H9 (cell line): ENCODE results near the gene OCIAD2. TPM values are rescaled to one million over a fixed set of nuclear protein-coding genes. Genes with fewer than 3 reads are reported as not detected.

Experiments
- DNase-seq: peaks from one replicate; pipeline ENCODE4 v3.0.0-alpha.2; 2017
- H2AFZ ChIP-seq: one replicate; pipeline ENCODE4 v1.6.1; 2013; ENCODE audit warnings: mild to moderate bottlenecking, low read length, control low read depth, moderate library complexity
- H2AK5ac ChIP-seq: 2 replicates; pipeline ENCODE4 v1.6.1; 2013; ENCODE audit warnings: low read length, control low read depth, mixed read lengths; ENCODE audit not compliant: insufficient read length
- H2BK120ac ChIP-seq: one replicate; pipeline ENCODE4 v1.6.1; 2013; ENCODE audit warnings: low read depth, mild to moderate bottlenecking, low read length, control low read depth, inconsistent platforms; ENCODE audit not compliant: poor library complexity, severe bottlenecking
- H2BK12ac ChIP-seq: 2 replicates; pipeline ENCODE4 v1.6.1; 2013; ENCODE audit warnings: low read length, control low read depth, mixed read lengths, low read depth; ENCODE audit not compliant: insufficient read length
- H2BK15ac ChIP-seq: 2 replicates; pipeline ENCODE4 v1.6.1; 2013; ENCODE audit warnings: low read depth, low read length, control low read depth
- H2BK20ac ChIP-seq: one replicate; pipeline ENCODE4 v1.6.1; 2013; ENCODE audit warnings: low read depth, mild to moderate bottlenecking, low read length, control low read depth, inconsistent platforms; ENCODE audit not compliant: poor library complexity, severe bottlenecking
- H2BK5ac ChIP-seq: 2 replicates; pipeline ENCODE4 v1.6.1; 2013; ENCODE audit warnings: low read length, control low read depth, mixed read lengths; ENCODE audit not compliant: insufficient read length
- H3K14ac ChIP-seq: 2 replicates; pipeline ENCODE4 v1.6.1; 2013; ENCODE audit warnings: low read length, control low read depth; ENCODE audit not compliant: insufficient read depth
- H3K18ac ChIP-seq: 2 replicates; pipeline ENCODE4 v1.6.1; 2013; ENCODE audit warnings: low read depth, mild to moderate bottlenecking, mixed read lengths, low read length, control low read depth; ENCODE audit not compliant: insufficient read length
- H3K23ac ChIP-seq: 2 replicates; pipeline ENCODE4 v1.6.1; 2013; ENCODE audit warnings: low read length, control low read depth, mixed read lengths, low read depth; ENCODE audit not compliant: insufficient read length
- H3K23me2 ChIP-seq: 2 replicates; pipeline ENCODE4 v1.6.1; 2013; ENCODE audit warnings: low read depth, mild to moderate bottlenecking, mixed read lengths, low read length, control low read depth; ENCODE audit not compliant: insufficient read length, poor library complexity, severe bottlenecking
- H3K27ac ChIP-seq: 2 replicates; pipeline ENCODE4 v1.5.1; 2013; ENCODE audit warnings: low read length, control low read depth, mixed read lengths, low read depth; ENCODE audit not compliant: insufficient read length
- H3K27me3 ChIP-seq: 2 replicates; pipeline ENCODE4 v1.6.1; 2013; ENCODE audit warnings: low read length, control low read depth, inconsistent platforms; ENCODE audit not compliant: insufficient read depth
- H3K4ac ChIP-seq: 2 replicates; pipeline ENCODE4 v1.6.1; 2013; ENCODE audit warnings: low read depth, mild to moderate bottlenecking, control low read depth, inconsistent platforms, low read length, moderate library complexity
- H3K4me1 ChIP-seq: 2 replicates; pipeline ENCODE4 v1.6.1; 2013; ENCODE audit warnings: low read length, control low read depth, inconsistent platforms; ENCODE audit not compliant: insufficient read depth
- H3K4me2 ChIP-seq: 2 replicates; pipeline ENCODE4 v1.6.1; 2013; ENCODE audit warnings: low read length, control low read depth, mixed read lengths; ENCODE audit not compliant: insufficient read length, insufficient read depth
- H3K56ac ChIP-seq: 2 replicates; pipeline ENCODE4 v1.6.1; 2013; ENCODE audit warnings: low read depth, mild to moderate bottlenecking, mixed read lengths, low read length, control low read depth; ENCODE audit not compliant: insufficient read length
- H3K79me1 ChIP-seq: 2 replicates; pipeline ENCODE4 v1.6.1; 2013; ENCODE audit warnings: low read depth, mild to moderate bottlenecking, moderate library complexity, low read length, control low read depth, inconsistent platforms; ENCODE audit not compliant: insufficient read depth, poor library complexity, severe bottlenecking
- H3K79me2 ChIP-seq: 2 replicates; pipeline ENCODE4 v1.6.1; 2013; ENCODE audit warnings: low read length, control low read depth, inconsistent platforms; ENCODE audit not compliant: insufficient read depth
- H3K9ac ChIP-seq: 2 replicates; pipeline ENCODE4 v1.6.1; 2013; ENCODE audit warnings: low read length, control low read depth, mixed read lengths; ENCODE audit not compliant: insufficient read length; ENCODE audit errors: extremely low read depth
- H3K9me3 ChIP-seq: one replicate; pipeline ENCODE4 v1.6.1; 2013; ENCODE audit warnings: low read depth, low read length, inconsistent platforms; ENCODE audit not compliant: control insufficient read depth
- H3T11ph ChIP-seq: one replicate; pipeline ENCODE4 v1.6.1; 2013; ENCODE audit warnings: mild to moderate bottlenecking, low read length, control low read depth, inconsistent platforms
- H4K20me1 ChIP-seq: one replicate; pipeline ENCODE4 v1.6.1; 2013; ENCODE audit not compliant: control insufficient read depth, insufficient read length, insufficient read depth
- H4K5ac ChIP-seq: 2 replicates; pipeline ENCODE4 v1.6.1; 2013; ENCODE audit warnings: low read depth, mild to moderate bottlenecking, mixed read lengths, low read length, control low read depth; ENCODE audit not compliant: insufficient read length
- H4K8ac ChIP-seq: replicated peaks from 2 replicates; pipeline ENCODE4 v1.6.1; 2013; ENCODE audit warnings: low read length, control low read depth, mixed read lengths, low read depth; ENCODE audit not compliant: insufficient read length
- H4K91ac ChIP-seq: 2 replicates; pipeline ENCODE4 v1.6.1; 2013; ENCODE audit warnings: low read depth, mild to moderate bottlenecking, moderate library complexity, mixed read lengths, low read length, control low read depth; ENCODE audit not compliant: insufficient read length
- H3K27ac Mint-ChIP-seq, 3 experiments: 2 replicates in 2 of 3; 3 replicates in 1 of 3; pipeline ENCODE4 v1.8.0; 2020 to 2021; ENCODE audit warnings: mixed read lengths in 3 of 3, mild to moderate bottlenecking in 1 of 3, moderate library complexity in 1 of 3
- H3K27me3 Mint-ChIP-seq: 2 replicates; pipeline ENCODE4 v1.8.0; 2021; ENCODE audit warnings: low read depth, mild to moderate bottlenecking, moderate library complexity, mixed read lengths
- H3K36me3 Mint-ChIP-seq, 3 experiments: 2 replicates in 2 of 3; 3 replicates in 1 of 3; pipeline ENCODE4 v1.8.0; 2020 to 2021; ENCODE audit warnings: low read depth in 3 of 3, mixed read lengths in 3 of 3; ENCODE audit not compliant: insufficient read depth in 1 of 3
- H3K4me1 Mint-ChIP-seq, 2 experiments: 2 replicates each; pipeline ENCODE4 v1.8.0; 2020; ENCODE audit warnings: mixed read lengths in 2 of 2
- H3K4me3 Mint-ChIP-seq, 2 experiments: 2 replicates in 1 of 2; 3 replicates in 1 of 2; pipeline ENCODE4 v1.8.0; 2020 to 2021; ENCODE audit warnings: mild to moderate bottlenecking in 2 of 2, mixed read lengths in 2 of 2, moderate library complexity in 1 of 2
- H3K9me3 Mint-ChIP-seq, 2 experiments: 2 replicates in 1 of 2; 3 replicates in 1 of 2; pipeline ENCODE4 v1.8.0; 2020; ENCODE audit warnings: mild to moderate bottlenecking in 2 of 2, mixed read lengths in 2 of 2, moderate library complexity in 1 of 2
- CTCF ChIP-seq: fragments of 200-600 bp; sonication (generic); conservative IDR thresholded peaks from 3 replicates; pipeline ENCODE4 v1.8.0; 2021; ENCODE audit warnings: antibody characterized with exemption, mild to moderate bottlenecking
- WGBS: extraction: QIAGEN DNeasy Blood & Tissue Kit; methylation state at CpG from one replicate; pipeline ENCODE4 v1.1.7; 2013; ENCODE audit warnings: missing lambda C conversion rate, low lambda C conversion rate, mixed read lengths; ENCODE audit not compliant: insufficient read length; ENCODE audit errors: extremely low coverage; 5-methylcytosine and 5-hydroxymethylcytosine counted together
- total RNA-seq: library from RNA; stranded (reverse); gene quantifications from 2 replicates; pipeline ENCODE4 v1.2.1, GENCODE V29; 2021

The OCIAD2 gene
- total RNA-seq, 1 experiment from 2014 or later: 108 TPM

DNA sequence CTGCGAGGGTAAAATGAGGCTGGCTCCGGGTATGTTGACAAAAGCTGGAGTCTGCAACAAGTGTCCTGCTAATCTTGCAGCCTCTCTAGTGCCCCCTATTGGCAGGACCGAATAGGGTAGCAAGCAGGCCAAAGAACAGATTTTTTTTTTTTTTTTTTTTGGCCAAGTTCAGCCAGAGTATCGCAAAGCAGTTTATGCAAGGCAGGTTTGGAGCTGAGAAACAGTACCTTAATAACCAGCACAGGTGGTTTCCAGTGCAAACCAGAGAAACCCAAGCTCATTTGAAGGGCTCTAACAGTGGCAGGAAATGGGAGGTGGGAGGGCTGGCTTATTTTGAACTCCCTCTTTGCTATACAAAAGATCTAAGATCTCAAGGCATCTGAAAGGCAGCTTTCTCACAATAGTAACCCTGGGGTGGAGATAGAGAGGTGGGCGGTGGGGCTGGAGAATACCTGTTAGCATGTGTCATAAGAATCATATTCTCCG, 38.2 kb upstream of the OCIAD2 start:
- no peak overlapping the region for H3K4me2 ChIP-seq
- H3K79me1 ChIP-seq: no peaks in the 10 kb centered on the region
- no peak overlapping the region for H2BK12ac ChIP-seq
- no peak overlapping the region for H4K8ac ChIP-seq
- H2BK120ac ChIP-seq: no peak overlapping the region
- H3K36me3 Mint-ChIP-seq: no peaks in the 10 kb centered on the region
- H3K27me3 ChIP-seq: no peaks in the 10 kb centered on the region
- no peaks in the 10 kb centered on the region for H3K23me2 ChIP-seq
- WGBS: no CpG with 5 or more reads among the region's 6 CpGs
- no peak overlapping the region for H2AK5ac ChIP-seq
- no peak overlapping the region for H2BK5ac ChIP-seq
- no peak overlapping the region for H3K4me3 Mint-ChIP-seq
- H3K27me3 Mint-ChIP-seq: peaks cover 22% of the 10 kb centered on the region
- H3K27ac Mint-ChIP-seq: no peak overlapping the region
- no peak overlapping the region for H3K9ac ChIP-seq
- no peak overlapping the region for H2AFZ ChIP-seq
- no peak overlapping the region for H3K18ac ChIP-seq
- H2BK15ac ChIP-seq: no peak overlapping the region
- no peak overlapping the region for H4K91ac ChIP-seq
- TF ChIP-seq CTCF: peak; percentile 81
- H2BK20ac ChIP-seq: no peak overlapping the region
- no peak overlapping the region for H3K27ac ChIP-seq
- no peaks in the 10 kb centered on the region for H3K79me2 ChIP-seq
- peaks cover 0 to under 1% of the 10 kb centered on the region in 2 experiments; a peak in 1 of 5 replicates for H3K9me3 Mint-ChIP-seq
- no peak overlapping the region for H3K14ac ChIP-seq
- H4K20me1 ChIP-seq: no peaks in the 10 kb centered on the region
- peak; percentile 71 for DNase-seq
- no peak overlapping the region for H4K5ac ChIP-seq
- no peak overlapping the region for H3K23ac ChIP-seq
- H3K4me1 ChIP-seq: peaks cover 5% of the 10 kb centered on the region
- H3K9me3 ChIP-seq: no peaks in the 10 kb centered on the region
- H3T11ph ChIP-seq: no peak overlapping the region
- no peak overlapping the region for H3K4ac ChIP-seq
- H3K56ac ChIP-seq: no peak overlapping the region
- peaks cover 13 to 16% of the 10 kb centered on the region in 2 experiments for H3K4me1 Mint-ChIP-seq
